H1 (cell line): ENCODE measurements around the gene GTPBP10. TPM values are rescaled to one million over a fixed set of nuclear protein-coding genes. Genes with fewer than 3 reads are reported as not detected.

Experiments used
- CTCF ChIA-PET: fragments of 300-600 bp; sonication (Branson Sonifier 250); formaldehyde crosslinking; loops from one replicate; lab custom pipeline; 2021; ENCODE audit not compliant: partially characterized antibody; lab: Charles Lee
- POLR2A ChIA-PET: fragments of 300-600 bp; sonication (Branson Sonifier 250); formaldehyde crosslinking; loops from one replicate; lab custom pipeline; 2021; ENCODE audit warnings: inconsistent platforms; ENCODE audit not compliant: partially characterized antibody; lab: Charles Lee
- DNase-seq, 2 experiments: peaks; one replicate each; pipeline versions ENCODE4 v3.0.0 to v3.0.0-alpha.2; 2010 to 2022; ENCODE audit warnings: low spot score in 2 of 2, low read depth in 1 of 2, mixed read lengths in 1 of 2
- FAIRE-seq: peaks from 2 replicates; lab custom pipeline; 2011; peaks lifted over from hg19 to GRCh38; lab: Jason Lieb, UNC
- H2AFZ ChIP-seq: 2 replicates; pipeline ENCODE4 v1.8.1; 2012; ENCODE audit warnings: low read length, inconsistent platforms
- H2AK5ac ChIP-seq: 2 replicates; pipeline ENCODE4 v1.6.1; 2013; ENCODE audit warnings: low read depth, low read length
- H2BK120ac ChIP-seq: replicated peaks from 2 replicates; pipeline ENCODE3; 2013; ENCODE audit warnings: low read depth, low read length, inconsistent platforms
- H2BK12ac ChIP-seq: 2 replicates; pipeline ENCODE4 v1.6.1; 2013; ENCODE audit warnings: low read depth, low read length
- H2BK15ac ChIP-seq: 2 replicates; pipeline ENCODE4 v1.6.1; 2013; ENCODE audit warnings: low read length
- H2BK20ac ChIP-seq: 2 replicates; pipeline ENCODE4 v1.6.1; 2013; ENCODE audit warnings: low read length
- H2BK5ac ChIP-seq: 2 replicates; pipeline ENCODE4 v1.6.1; 2013; ENCODE audit warnings: low read depth, low read length
- H3K14ac ChIP-seq: 2 replicates; pipeline ENCODE4 v1.6.1; 2013; ENCODE audit warnings: inconsistent platforms; ENCODE audit not compliant: insufficient read length
- H3K18ac ChIP-seq: 2 replicates; pipeline ENCODE4 v1.6.1; 2013; ENCODE audit warnings: low read length; ENCODE audit errors: extremely low read depth
- H3K23ac ChIP-seq: 2 replicates; pipeline ENCODE4 v1.6.1; 2013; ENCODE audit warnings: inconsistent platforms; ENCODE audit not compliant: insufficient read length
- H3K23me2 ChIP-seq: 2 replicates; pipeline ENCODE4 v1.6.1; 2013; ENCODE audit warnings: low read depth, low read length
- H3K27ac ChIP-seq: 2 replicates; pipeline ENCODE4 v1.6.1; 2011; ENCODE audit warnings: low read depth, low read length, inconsistent platforms
- H3K27me3 ChIP-seq, 4 experiments: replicated peaks in 1 of 4; 1 replicate in 1 of 4; 2 replicates in 3 of 4; pipeline versions ENCODE4 v1.6.1 to v1.8.1; 2011 to 2013; ENCODE audit warnings: low read length in 3 of 4, mild to moderate bottlenecking in 3 of 4, inconsistent platforms in 2 of 4, mixed read lengths in 2 of 4, moderate library complexity in 1 of 4; ENCODE audit not compliant: control insufficient read depth in 3 of 4, insufficient read depth in 3 of 4; ENCODE audit errors: extremely low read depth in 1 of 4
- H3K36me3 ChIP-seq, 4 experiments: 2 replicates each; pipeline versions ENCODE4 v1.6.1 to v1.8.1; 2011 to 2013; ENCODE audit warnings: mild to moderate bottlenecking in 4 of 4, low read length in 3 of 4, moderate library complexity in 2 of 4, control low read depth in 1 of 4, inconsistent platforms in 1 of 4; ENCODE audit not compliant: insufficient read depth in 4 of 4, control insufficient read depth in 2 of 4
- H3K4ac ChIP-seq: replicated peaks from 2 replicates; pipeline ENCODE3; 2013; ENCODE audit warnings: low read length, low read depth, mixed read lengths, inconsistent platforms; ENCODE audit not compliant: insufficient read length
- H3K4me1 ChIP-seq, 4 experiments: replicated peaks in 1 of 4; 1 replicate in 1 of 4; 2 replicates in 3 of 4; pipeline versions ENCODE4 v1.6.1 to v1.8.1; 2011 to 2013; ENCODE audit warnings: low read length in 3 of 4, inconsistent platforms in 2 of 4, mixed read lengths in 1 of 4; ENCODE audit not compliant: insufficient read depth in 4 of 4, control insufficient read depth in 3 of 4
- H3K4me2 ChIP-seq, 2 experiments: 2 replicates each; pipeline versions ENCODE4 v1.6.1 to v1.8.1; 2011 to 2013; ENCODE audit warnings: low read depth in 2 of 2, low read length in 2 of 2, control low read depth in 1 of 2, inconsistent platforms in 1 of 2, mild to moderate bottlenecking in 1 of 2; ENCODE audit not compliant: insufficient read depth in 1 of 2
- H3K4me3 ChIP-seq, 4 experiments: fragments of 200-600, 300-600 bp in 1 of 4; sonication (generic), shearing (Covaris generic), sonication (Bioruptor Twin) in 1 of 4; 2 replicates each; pipeline versions ENCODE4 v1.5.1 to v1.8.1; 2011 to 2016; ENCODE audit warnings: low read length in 4 of 4, low read depth in 3 of 4, control low read depth in 2 of 4, inconsistent platforms in 2 of 4, mild to moderate bottlenecking in 2 of 4, mixed read lengths in 1 of 4, moderate library complexity in 1 of 4; ENCODE audit not compliant: insufficient read depth in 2 of 4; ENCODE audit errors: extremely low read depth in 1 of 4
- H3K56ac ChIP-seq: replicated peaks from 2 replicates; pipeline ENCODE3; 2013; ENCODE audit warnings: low read depth, mild to moderate bottlenecking, mixed read lengths, low read length, inconsistent platforms; ENCODE audit not compliant: insufficient read length
- H3K79me1 ChIP-seq: 2 replicates; pipeline ENCODE4 v1.6.1; 2013; ENCODE audit warnings: low read depth, low read length, control low read depth
- H3K79me2 ChIP-seq, 2 experiments: 2 replicates each; pipeline versions ENCODE4 v1.6.1 to v1.8.1; 2012 to 2013; ENCODE audit warnings: low read length in 2 of 2, mild to moderate bottlenecking in 2 of 2, inconsistent platforms in 1 of 2; ENCODE audit not compliant: insufficient read depth in 2 of 2, control insufficient read depth in 1 of 2
- H3K9ac ChIP-seq, 4 experiments: replicated peaks in 1 of 4; 1 replicate in 1 of 4; 2 replicates in 3 of 4; pipeline versions ENCODE4 v1.6.1 to v1.8.1; 2011 to 2013; ENCODE audit warnings: low read depth in 3 of 4, low read length in 3 of 4, control low read depth in 2 of 4, mild to moderate bottlenecking in 2 of 4, moderate library complexity in 2 of 4, inconsistent platforms in 1 of 4; ENCODE audit errors: extremely low read depth in 1 of 4
- H3K9me3 ChIP-seq, 2 experiments: 2 replicates each; pipeline versions ENCODE4 v1.6.1 to v1.8.1; 2012 to 2013; ENCODE audit warnings: mild to moderate bottlenecking in 2 of 2, moderate library complexity in 2 of 2, control low read depth in 1 of 2, inconsistent platforms in 1 of 2, low read depth in 1 of 2, low read length in 1 of 2, mixed read lengths in 1 of 2; ENCODE audit not compliant: insufficient read depth in 2 of 2
- H4K20me1 ChIP-seq, 2 experiments: replicated peaks in 1 of 2; 2 replicates each; pipeline versions ENCODE3 to v1.8.1; 2011 to 2013; ENCODE audit warnings: inconsistent platforms in 2 of 2, low read length in 2 of 2, mild to moderate bottlenecking in 1 of 2; ENCODE audit not compliant: insufficient read depth in 2 of 2, control insufficient read depth in 1 of 2
- H4K5ac ChIP-seq: 2 replicates; pipeline ENCODE4 v1.6.1; 2013; ENCODE audit warnings: low read length, low read depth, mixed read lengths, inconsistent platforms; ENCODE audit not compliant: insufficient read length
- H4K8ac ChIP-seq: 2 replicates; pipeline ENCODE4 v1.8.0; 2013; ENCODE audit warnings: mild to moderate bottlenecking, moderate library complexity, low read length, inconsistent platforms; ENCODE audit not compliant: insufficient read depth; ENCODE audit errors: extremely low read depth
- H4K91ac ChIP-seq: replicated peaks from 2 replicates; pipeline ENCODE3; 2013; ENCODE audit warnings: low read length, mixed read lengths, inconsistent platforms; ENCODE audit not compliant: insufficient read length
- CHD2 ChIP-seq: IDR thresholded peaks from 2 replicates; pipeline ENCODE4 v1.6.1; 2012; ENCODE audit warnings: low read length, improper control_type of control experiment
- CTBP2 ChIP-seq: IDR thresholded peaks from 2 replicates; pipeline ENCODE4 v1.7.0; 2011; ENCODE audit warnings: borderline replicate concordance, mild to moderate bottlenecking, moderate library complexity, mixed read lengths, low read length; ENCODE audit not compliant: insufficient read depth, insufficient read length
- EGR1 ChIP-seq: IDR thresholded peaks from 2 replicates; pipeline ENCODE4 v1.6.1; 2011; ENCODE audit warnings: low read depth, low read length, borderline replicate concordance
- WGBS, 2 experiments: shearing (Covaris generic) in 1 of 2; methylation state at CpG; one replicate each; pipeline versions ENCODE4 v1.1.6 to v1.1.7; 2013 to 2015; ENCODE audit warnings: low lambda C conversion rate in 2 of 2, mixed read lengths in 2 of 2, inconsistent platforms in 1 of 2, low coverage in 1 of 2, missing lambda C conversion rate in 1 of 2; ENCODE audit not compliant: insufficient replicate concordance in 2 of 2, insufficient coverage in 1 of 2, insufficient read length in 1 of 2; ENCODE audit errors: extremely low coverage in 1 of 2, missing lambda C conversion rate in 1 of 2; 5-methylcytosine and 5-hydroxymethylcytosine counted together
- polyA plus RNA-seq, 7 experiments: library from polyadenylated mRNA; depleted of rRNA in 3 of 7; stranded (reverse) in 5 of 7; unstranded in 2 of 7; fragments of >200 nt in 5 of 7; fragments of 200-250 nt in 2 of 7; gene quantifications; 1 replicate in 5 of 7; 2 replicates in 1 of 7; 4 replicates in 1 of 7; pipeline versions ENCODE4 v1.2.1 to v1.2.3, GENCODE V29; 2011 to 2013; ENCODE audit warnings: missing spikeins in 2 of 7, mixed read lengths in 2 of 7
- total RNA-seq: library from RNA; stranded (reverse); fragmentation: NEBNext Ultra II Directional; extraction: Animal tissue kit (Norgen Biotek cat#: 25700); gene quantifications from 2 replicates; pipeline ENCODE4 v1.2.1, GENCODE V29; 2021

The GTPBP10 gene
- total and polyA plus RNA-seq, 2 of the 8 experiments (the other 6 are each of a cell fraction or from before 2014, with no cell fraction given), result 4.4 to 21.2 TPM

GRCh38 chr7:90430614-90431460 is 84.3 kb downstream of the GTPBP10 start:
- Histone ChIP-seq H3K27ac (no peak overlapping the region), H2AFZ (no peak overlapping the region), H3K36me3 (no peaks in the 10 kb centered on the region), H2BK15ac (no peak overlapping the region), H2AK5ac (no peak overlapping the region), H3K27me3 (no peaks in the 10 kb centered on the region), H3K18ac (no peak overlapping the region), H3K4me1 (no peaks in the 10 kb centered on the region), H4K20me1 (no peaks in the 10 kb centered on the region), H2BK20ac (no peak overlapping the region), H3K14ac (no peak overlapping the region), H3K56ac (no peak overlapping the region), H3K23ac (no peak overlapping the region), H3K79me1 (no peaks in the 10 kb centered on the region), H3K4ac (no peak overlapping the region), H2BK120ac (no peak overlapping the region), H4K8ac (no peak overlapping the region), H3K23me2 (no peaks in the 10 kb centered on the region), H4K5ac (no peak overlapping the region), H3K4me2 (no peak overlapping the region), H3K9me3 (no peaks in the 10 kb centered on the region), H2BK12ac (no peak overlapping the region), H3K79me2 (no peaks in the 10 kb centered on the region), H4K91ac (no peak overlapping the region), H3K9ac (no peak overlapping the region), H3K4me3 (no peak overlapping the region), H2BK5ac (no peak overlapping the region)
- 91% methylated on average over 6 of the region's 6 CpGs; no CpG with 5 or more reads in 1 of the 2 experiments for WGBS, 2 experiments
- CTCF ChIA-PET, result interaction anchor here (0.9 to 1.8 kb wide), 4 partner anchors 118 to 338 kb away, joined by 3 to 6 read pairs (median 4); partner anchors contain the start of gene STEAP1
- POLR2A ChIA-PET, result no interaction called here
- FAIRE-seq (no peak), DNase-seq (no peak)
- TF ChIP-seq CHD2 (no peak), EGR1 (no peak), CTBP2 (no peak)
